Activated CD4-positive, alpha-beta T cell treated with anti-CD3 and anti-CD28 coated beads for 4 hours (primary cell): ENCODE results near the gene ENOX1.

Experiments
- DNase-seq, 2 donors: peaks; one replicate each; pipeline ENCODE4 v3.0.0-alpha.2; 2020

Gene ENOX1

DNA sequence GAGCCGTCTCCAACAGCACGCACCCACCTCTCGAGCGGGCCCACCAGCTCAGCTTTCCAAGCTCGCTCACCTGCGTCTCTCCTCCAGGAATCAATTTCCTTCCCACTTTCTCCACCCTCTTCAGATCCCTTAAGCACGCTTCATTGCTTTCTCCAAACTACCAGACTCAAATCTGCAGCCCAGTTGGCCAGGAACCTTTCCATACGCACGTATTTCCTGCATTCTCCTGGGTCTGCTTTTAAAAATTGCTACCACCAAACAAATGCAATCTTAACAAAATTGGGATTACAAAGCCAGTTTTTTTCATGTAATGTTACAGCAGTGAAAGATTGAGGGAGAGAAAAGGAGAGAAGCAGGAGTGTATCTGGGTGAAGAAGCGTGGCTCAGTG lies 1.5 kb downstream of the ENOX1 start:
- no peak for DNase-seq

DNA sequence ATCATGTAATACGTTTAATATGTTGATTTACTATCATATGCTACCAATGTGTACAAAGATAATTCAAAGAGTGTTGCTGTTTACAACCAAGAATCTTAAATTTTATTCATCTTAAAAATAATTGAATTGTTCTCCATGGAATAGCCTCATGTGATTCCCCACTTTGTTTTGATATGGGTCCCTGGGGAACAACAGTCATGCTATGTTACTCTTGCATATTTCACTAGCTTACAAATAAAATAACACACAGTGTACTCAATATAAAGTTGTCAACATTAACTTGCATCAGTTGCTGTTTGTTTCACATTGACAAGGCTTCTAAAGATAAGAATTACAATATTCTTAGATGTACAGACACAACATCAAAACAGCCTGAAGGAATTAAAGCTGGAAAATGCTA lies 2.3 kb downstream of the ENOX1 start:
- DNase-seq: no peak

DNA sequence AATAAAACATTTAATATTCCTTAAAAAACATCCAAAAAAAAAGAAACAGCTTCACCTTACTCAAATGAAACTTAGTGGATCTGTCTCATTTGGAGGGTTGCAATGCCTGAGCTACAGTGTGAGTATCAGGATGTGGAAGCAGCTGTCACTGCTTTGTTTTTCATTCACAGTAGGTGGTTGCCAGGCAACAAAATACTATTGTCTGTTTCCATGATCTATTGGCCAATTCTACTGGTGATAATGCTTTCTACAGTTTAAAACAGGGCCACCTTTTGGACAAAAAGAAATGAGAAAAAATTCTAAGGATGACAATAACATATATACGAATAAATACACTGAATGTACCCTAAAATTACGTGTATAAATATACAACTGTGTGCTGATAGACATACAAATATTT lies 3.0 kb downstream of the ENOX1 start:
- DNase-seq: no peak

GRCh38 chr13:43782686-43783085 lies 4.1 kb downstream of the ENOX1 start:
- DNase-seq: no peak

GRCh38 chr13:43780666-43781065 lies 6.1 kb downstream of the ENOX1 start:
- no peak for DNase-seq

GRCh38 chr13:43776501-43777079 lies 10.2 kb downstream of the ENOX1 start:
- no peak for DNase-seq

GRCh38 chr13:43776006-43776405 lies 10.8 kb downstream of the ENOX1 start:
- no peak for DNase-seq

DNA sequence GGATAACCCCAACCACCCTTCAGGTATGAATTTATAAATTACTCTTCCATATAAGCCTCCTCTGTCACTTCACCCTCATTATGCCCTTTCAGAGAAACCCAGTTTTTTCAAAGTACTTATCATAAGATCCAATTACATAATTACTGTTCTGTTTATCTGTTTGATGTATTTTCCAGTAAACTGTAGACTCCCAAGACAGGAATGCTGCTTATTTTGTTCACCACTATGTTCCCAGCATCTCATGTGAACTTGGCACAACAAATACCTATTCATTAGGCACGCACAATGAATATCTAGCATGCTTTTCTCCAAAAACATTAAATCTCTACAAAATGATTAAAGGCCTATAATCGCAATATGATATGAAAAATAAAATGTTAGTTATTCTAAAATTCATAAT lies 13.2 kb downstream of the ENOX1 start:
- DNase-seq: no peak

GRCh38 chr13:43770871-43771270 lies 15.9 kb downstream of the ENOX1 start:
- DNase-seq: no peak

DNA sequence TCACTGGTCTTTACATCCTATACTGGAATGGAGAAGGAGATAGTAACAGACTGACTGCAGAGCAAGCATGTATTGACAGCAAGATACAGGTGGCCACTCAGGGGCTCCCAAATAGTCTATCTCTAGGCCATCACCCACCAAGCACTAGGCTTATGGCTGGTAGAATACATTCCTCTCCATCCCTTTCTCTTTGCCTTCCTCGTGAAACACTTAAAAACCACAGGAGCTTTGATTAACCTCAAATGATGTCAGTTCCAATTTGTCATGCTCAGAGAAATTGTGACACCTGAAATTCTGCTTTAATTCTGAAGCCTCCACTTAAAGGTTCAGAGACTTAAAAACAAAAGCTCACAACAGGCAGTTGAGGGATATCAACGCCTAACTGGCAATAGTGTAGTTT lies 17.2 kb downstream of the ENOX1 start:
- DNase-seq: no peak

GRCh38 chr13:43767341-43767931 lies 19.3 kb downstream of the ENOX1 start:
- DNase-seq: no peak

- DNase-seq: no peak
Observed at GRCh38 chr13:43766725-43767124, 20.0 kb downstream of the ENOX1 start.

DNA sequence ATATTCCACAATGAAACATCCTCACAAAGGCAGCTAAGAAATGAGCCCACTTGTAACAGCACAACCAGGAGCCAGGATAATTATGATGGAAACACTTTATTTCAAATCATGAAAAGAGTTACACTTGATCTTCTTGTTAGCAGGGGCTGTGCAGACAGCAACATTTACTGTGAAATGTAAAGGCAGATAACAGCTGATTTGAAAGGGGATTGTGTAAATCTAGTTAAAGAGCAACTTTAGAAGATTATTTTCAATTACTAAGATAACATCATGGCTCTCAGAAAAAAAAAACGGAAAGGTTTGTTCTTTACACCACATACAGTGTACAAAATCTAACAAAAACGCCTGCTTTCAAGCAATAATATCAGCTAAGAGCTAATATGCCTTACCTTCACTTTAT lies 22.4 kb downstream of the ENOX1 start:
- DNase-seq: no peak

DNA sequence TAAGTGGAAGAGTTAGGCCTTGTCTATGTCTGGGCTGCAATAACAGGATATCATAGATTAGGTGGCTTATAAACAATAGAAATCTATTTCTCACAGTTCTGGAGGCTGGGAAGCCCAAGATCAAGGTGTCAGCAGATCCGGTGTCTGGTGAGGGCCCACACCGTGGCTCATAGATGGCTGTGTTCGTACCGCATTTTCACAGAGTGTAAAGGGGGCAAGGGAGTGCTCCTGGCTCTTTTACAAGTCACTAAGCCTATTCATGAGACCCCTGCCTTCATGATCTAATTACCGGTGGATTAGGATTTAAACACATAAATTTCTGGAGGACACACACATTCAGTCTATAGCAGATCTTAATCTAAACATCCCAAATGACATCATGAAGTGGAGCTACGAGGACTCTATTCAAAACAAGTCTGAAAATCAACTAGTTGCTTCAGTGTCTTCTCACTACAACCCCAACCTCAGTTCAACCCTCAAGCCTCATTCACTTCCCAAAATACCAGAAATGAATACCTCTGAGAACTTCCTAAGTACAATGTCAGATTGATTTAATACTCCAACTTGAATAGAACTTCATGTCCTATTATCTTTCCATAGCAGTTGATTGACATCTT lies 23.5 kb downstream of the ENOX1 start:
- no peak for DNase-seq

GRCh38 chr13:43761616-43762315 lies 25.0 kb downstream of the ENOX1 start:
- no peak for DNase-seq

DNA sequence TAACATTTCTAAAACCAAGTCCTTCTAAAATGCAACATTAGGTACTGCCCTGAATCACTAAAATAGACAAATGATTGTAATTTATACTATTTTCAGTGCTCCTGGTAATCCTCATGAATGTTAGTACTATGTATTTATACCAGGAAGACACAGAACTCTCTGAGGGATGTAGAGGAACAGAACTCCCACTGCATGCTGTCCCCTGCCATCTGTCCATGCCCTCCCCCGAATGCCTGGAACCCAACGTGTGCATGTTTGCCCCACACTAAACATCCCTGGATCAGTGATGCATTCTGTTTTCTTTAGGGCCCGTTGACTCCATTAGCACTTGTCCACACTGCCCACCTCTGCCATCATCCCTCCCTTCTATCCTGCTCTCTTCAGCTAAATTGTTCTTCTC lies 26.5 kb downstream of the ENOX1 start:
- DNase-seq: no peak

- DNase-seq: no peak
Observed at GRCh38 chr13:43758834-43759233, 27.9 kb downstream of the ENOX1 start.

GRCh38 chr13:43757266-43757665 lies 29.5 kb downstream of the ENOX1 start:
- DNase-seq: no peak

DNA sequence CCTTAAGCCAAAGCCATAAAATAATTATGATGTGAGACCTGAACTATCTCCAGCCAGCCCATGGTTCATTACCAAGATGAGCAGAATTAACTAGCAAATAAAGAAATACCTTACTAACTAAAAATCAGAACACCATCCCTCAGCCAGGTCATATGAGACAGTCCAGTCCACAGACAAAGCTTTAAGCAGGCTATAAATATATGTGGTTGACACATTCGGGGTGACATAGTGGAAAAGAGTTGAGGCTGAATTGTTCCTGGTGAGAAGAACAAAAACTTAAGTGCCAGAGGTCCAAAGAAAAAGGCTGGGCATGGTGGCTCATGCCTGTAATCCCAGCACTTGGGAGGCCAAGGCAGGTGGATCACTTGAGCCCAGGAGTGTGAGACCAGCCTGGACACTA lies 30.9 kb downstream of the ENOX1 start:
- DNase-seq: no peak

GRCh38 chr13:43751624-43752023 lies 35.1 kb downstream of the ENOX1 start:
- DNase-seq: no peak

- DNase-seq: no peak
Observed at GRCh38 chr13:43749503-43749902, 37.3 kb downstream of the ENOX1 start.

DNA sequence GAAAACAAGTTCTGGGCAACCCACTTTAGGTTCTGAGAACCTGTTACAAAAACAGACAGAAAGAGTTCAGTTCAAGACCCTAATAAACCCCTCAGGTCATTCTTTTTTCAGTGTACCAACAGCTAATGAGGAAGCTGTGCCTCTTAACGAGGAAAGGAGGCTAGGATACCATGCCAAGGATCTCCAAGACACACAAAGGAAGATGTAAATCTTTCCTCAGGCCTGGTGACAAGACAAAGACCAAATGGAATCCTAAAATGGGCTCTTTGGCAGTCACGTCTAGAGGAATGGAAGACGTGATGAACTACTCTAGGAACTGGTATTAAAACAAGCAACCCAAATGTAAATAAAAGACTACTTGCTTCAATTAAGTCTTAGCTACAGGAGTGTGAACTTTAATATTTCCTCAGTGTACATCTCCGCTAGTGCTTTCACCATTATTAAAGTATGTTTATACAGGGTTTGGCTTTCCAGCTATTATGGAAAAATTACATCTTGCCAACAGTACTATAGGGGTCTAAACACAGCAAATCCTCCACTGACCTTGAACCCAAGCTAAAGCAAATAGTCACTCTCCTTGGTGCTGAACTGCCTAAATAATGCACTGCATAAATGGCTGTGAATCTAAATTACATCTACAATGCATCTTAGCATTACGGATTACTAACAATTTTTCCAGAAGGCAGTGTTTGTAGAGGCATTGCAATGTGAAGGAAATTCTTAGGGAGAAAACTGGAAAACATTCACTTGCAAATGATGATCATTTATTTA lies 42.3 kb downstream of the ENOX1 start:
- no peak for DNase-seq

DNA sequence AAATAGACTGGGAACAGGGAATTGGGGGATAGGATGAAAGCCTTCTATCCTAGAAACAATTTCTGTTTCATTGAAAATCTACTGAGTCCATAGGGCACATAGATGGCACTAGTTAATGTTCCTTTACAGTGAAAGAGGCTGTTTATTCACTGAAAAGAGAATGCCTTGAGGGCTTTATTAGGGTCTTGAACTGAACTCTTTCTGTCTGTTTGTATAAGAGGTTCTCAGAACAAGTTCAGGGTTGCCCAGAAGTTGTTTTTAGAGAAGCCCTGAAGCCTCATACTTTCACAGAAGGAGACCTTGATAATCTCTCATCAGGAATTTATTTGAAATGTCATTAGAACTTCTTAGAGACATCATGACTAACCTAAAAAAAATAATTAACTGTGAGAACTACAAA lies 43.9 kb downstream of the ENOX1 start:
- DNase-seq: no peak
